ENCODE measurements around the gene MARF1.

DNA sequence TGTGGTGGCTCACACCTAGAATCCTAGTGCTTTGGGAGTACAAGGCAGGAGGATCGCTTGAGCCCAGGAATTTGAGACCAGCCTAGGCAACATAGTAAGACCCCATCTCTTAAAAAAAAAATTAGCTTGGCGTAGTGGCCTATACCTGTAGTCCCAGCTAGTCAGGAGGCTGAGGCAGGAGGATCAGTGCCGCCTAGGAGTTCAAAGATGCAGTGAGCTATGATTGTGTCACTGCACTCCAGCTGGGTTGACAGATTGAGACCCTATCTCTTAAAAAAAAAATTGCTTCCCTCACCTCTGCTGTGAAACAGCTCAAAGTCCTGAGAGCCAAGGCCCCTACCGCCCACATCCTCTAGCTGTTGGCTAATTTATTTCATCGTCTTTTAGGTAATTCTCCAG is 17.2 kb upstream of the MARF1 start:
- no peak for TF ChIP-seq POLR2A (IDR thresholded peaks at IDR 0.05; ENCODE audit: low read depth, low read length)
- TF ChIP-seq TAF1 (IDR thresholded peaks at IDR 0.05; ENCODE audit: borderline replicate concordance, low read depth, low read length) = no peak
- no peak for TF ChIP-seq POLR2AphosphoS5 (IDR thresholded peaks at IDR 0.05; ENCODE audit: low read depth, low read length)

All from GM12892 (cell line).